Stimulated activated CD4-positive, alpha-beta T cell treated with anti-CD3 and anti-CD28 coated beads, Interleukin-12 subunit alpha, Interleukin-12 subunit beta, amount 100 ng/mL, for 48 hours (primary cell): ENCODE measurements around the gene SLBP.
"Not testable (repeated sequence)": the region's sequence is repeated elsewhere in the genome, so short reads cannot be mapped to it uniquely, and the experiment has no call there.

Source experiments
- DNase-seq, 3 donors: peaks; one replicate each; pipeline ENCODE4 v3.0.0-alpha.2; 2020; ENCODE audit warnings: low read depth in 2 of 3, low spot score in 1 of 3

Gene SLBP

DNA sequence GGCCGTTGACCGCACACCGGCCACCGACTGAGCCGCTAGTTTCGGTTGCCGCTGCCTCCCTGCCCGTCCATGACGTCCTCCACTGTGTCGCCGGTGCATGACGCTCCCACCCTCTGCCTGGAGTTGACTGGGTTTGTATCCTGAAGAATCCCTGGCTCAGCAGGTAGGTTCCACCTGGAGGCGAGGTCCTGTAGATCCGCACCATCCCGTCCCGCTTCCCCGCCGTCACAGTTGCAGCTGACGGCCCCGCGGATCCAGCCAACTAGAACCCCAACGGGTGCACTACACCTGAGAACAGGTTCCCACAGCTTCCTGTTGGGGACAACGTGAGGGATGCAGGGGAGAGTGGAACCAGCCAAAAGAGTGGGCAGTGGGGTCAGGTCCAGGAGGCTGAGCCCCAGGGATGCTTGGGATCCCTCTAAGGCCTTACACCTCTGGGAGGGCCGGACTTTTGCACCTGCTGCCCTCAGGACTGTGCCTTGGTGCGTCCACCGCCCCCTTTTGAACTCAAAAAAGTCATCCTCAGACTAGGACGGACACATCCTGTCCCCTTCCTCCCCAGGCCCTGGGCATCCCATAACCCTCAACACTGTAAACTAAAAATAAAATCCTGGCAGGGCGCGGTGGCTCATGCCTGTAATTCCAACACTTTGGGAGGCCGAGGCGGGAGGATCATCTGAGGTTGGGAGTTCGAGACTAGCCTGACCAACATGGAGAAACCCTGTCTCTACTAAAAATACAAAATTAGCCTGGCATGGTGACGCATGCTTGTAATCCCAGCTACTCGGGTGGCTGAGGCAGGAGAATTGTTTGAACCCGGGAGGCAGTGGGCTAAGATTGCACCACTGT, 1.1 kb upstream of the SLBP start:
- DNase-seq, result no peak

GRCh38 chr4:1711571-1712215, 426 bp downstream of the SLBP start:
- DNase-seq, result no peak

DNA sequence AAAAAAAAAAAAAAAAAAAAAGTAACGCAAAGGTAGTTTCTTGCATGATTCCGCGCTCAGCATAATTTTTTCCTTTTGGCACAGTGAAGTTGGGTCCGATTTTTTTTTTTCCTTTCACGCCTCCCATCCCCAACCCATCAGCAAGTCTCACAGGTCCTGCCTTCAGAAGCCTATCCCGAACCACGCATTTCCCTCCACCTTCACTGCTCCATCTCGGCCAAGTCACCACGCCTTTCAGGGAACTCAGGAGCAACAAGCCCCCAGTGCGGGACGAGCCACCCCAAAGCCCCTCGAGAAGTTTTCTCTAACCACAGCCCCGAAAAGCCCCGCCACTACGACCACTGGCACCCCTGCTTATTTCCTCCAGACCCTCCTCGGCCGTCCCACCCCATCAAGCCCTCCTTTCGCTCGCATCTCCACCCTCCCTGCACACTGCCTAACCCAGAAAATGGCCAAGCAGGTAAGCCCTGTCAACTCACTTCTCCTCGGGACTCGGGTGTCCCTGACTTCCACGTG, 1.0 kb downstream of the SLBP start:
- no peak for DNase-seq

DNA sequence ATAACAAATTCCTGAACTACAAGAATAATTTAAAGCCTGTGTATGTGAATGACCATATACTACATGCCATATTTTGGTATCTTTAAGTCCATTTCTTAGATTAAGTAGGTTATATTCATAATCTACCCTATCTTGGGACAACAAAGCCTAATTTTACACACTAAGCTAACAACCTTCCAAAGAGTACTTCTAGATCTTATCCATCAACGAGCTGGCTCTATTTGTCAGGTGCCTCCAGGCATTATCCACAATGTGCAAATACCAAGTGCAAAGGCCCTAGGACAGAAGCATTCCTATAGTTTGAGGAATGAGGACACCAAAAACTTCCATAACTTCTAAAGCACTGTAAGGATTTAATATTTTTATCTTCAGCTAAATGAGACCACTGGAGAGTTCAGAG, 3.5 kb downstream of the SLBP start:
- no peak for DNase-seq

DNA sequence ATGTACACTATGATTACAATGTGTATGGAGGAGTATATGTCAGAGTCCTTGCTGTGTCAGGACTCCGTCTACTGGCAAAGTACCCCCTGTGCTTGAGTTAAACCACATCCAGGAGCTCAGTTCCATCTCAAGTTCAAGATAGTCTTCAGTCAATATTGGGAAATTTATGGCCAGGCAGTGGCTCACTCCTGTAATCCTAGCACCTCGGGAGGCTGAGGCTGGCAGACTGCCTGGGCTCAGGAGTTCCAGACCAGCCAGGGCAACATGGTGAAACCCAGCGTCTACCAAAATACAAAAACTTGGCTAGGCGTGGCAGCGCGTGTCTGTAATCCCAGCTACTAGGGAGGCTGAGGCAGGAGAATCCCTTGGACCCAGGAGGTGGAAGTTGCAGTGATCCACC, 5.8 kb downstream of the SLBP start:
- no peak for DNase-seq

- DNase-seq, result no peak
Measured at GRCh38 chr4:1705732-1706131, 6.4 kb downstream of the SLBP start.

DNA sequence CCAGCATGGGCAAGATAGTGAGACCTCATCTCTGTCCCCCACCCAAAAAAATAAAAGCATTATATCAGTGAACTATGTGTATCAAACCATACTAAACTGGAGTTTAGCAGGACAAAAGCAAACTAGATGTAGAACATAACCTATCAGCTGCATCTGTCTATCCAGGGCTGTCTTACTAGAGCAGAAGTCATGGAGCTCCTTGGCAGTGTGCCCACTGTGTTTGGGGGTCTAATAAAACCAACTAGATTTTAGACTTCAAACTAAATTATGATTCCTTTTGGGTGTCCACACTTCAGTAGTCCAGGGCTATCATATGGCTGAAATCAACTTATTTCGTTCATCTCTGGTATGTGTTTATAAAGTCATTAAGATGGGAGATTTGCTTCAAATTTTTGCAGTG, 8.3 kb downstream of the SLBP start:
- DNase-seq, result no peak

DNA sequence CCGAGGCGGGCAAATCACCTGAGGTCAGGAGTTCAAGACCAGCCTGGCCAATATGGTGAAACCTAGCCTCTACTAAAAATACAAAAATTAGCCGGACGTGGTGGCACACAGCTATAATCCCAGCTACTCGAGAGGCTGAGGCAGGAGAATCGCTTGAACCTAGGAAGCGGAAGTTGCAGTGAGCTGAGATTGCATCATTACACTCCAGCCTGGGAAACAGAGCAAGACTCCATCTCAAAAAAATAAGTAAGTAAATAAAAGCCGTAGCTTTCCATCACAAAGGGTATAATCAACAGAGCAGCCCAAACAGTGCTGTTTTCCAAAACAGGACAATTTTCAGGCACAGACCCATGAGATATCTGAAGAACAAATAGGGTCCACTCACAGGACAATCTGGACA, 10.4 kb downstream of the SLBP start:
- not testable (repeated sequence) for DNase-seq

GRCh38 chr4:1695913-1696312, 16.2 kb downstream of the SLBP start:
- DNase-seq, result no peak

GRCh38 chr4:1693131-1693896, 18.8 kb downstream of the SLBP start:
- peak; percentile 59 to 73 (median 63) for DNase-seq

GRCh38 chr4:1691737-1692373, 20.3 kb downstream of the SLBP start:
- no peak for DNase-seq

GRCh38 chr4:1690698-1691097, 21.4 kb downstream of the SLBP start:
- no peak for DNase-seq

DNA sequence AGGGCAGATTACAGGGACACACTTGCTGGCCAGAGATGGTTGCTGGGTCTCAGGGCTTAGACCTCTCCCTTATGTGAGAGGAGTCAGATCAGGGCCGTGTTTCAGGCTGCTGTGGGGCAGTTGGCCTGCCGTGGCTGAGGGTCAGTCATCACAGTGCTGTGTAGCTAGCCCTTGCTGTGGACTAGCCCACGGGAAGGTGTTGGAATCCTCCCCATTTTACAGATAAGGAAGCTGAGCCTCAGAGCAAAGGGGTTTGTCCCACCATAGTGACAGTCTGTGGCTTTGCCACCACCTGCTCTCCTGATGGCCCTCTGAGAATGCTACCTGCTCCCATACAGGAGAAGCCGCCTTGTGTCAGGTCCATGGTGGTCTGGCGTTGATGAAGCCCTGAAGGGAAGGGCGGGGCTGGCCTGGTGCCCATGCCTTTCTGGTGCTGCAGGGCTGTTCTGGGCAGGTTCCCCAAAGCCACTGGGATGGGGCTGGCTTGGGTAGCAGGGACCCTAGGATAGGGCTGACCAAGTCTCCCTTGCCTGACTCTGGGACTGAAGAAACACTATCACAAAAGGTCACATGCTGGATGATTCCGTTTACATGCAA, 25.6 kb downstream of the SLBP start:
- no peak for DNase-seq

DNA sequence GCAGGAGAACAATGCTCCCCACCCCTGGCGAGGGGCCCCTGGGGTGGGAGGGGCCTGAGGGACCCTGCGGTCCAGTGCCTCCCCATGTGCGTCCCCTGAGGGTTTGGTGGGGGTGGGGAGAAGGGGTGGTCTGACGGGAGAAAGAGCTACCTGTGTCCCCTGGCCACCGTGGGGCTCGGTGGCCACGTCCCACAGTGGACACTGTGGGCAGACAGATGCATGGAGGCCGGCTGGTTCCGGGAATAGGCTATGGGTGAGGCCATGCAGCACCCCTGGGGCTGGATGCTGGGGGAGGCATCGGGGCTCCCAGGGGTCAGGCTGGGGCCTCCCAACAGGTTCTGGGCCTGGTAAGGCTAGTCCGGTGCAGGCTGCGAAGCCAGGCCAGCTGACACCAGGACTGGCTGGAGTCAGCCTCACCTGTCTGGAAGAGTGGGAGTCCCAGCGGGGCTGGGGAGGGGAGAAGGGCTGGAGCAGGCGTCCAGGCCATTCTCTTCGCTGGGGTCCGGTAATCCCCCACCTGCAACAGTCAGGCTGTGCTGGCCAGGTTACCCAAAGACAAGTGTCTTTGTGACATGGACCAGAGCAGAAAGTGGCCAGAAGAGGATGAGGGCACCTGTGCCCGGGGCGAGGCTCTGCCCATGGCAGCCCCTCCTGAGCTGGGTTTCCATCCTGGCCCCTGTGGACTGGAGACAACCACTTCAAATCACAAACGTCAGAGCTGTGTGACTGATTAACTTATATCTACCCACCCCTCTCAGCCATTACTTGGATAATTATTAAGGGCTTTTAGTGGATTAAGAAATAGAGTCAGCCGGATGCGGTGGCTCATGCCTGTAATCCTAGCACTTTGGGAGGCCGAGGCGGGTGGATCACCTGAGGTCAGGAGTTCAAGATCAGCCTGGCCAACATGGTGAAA, 26.6 kb downstream of the SLBP start:
- DNase-seq, result no peak

GRCh38 chr4:1684506-1685234, 27.4 kb downstream of the SLBP start:
- DNase-seq, result peak in 2 of 3 donors; percentile 88 to 96

- DNase-seq, result peak in 1 of 3 donors; percentile 91
Measured at GRCh38 chr4:1683736-1684505, 28.2 kb downstream of the SLBP start, which contains the start of gene FAM53A. FAM53A (minus strand) TSS chr4:1684313; CDS start chr4:1668741, 15,572 bp downstream.

DNA sequence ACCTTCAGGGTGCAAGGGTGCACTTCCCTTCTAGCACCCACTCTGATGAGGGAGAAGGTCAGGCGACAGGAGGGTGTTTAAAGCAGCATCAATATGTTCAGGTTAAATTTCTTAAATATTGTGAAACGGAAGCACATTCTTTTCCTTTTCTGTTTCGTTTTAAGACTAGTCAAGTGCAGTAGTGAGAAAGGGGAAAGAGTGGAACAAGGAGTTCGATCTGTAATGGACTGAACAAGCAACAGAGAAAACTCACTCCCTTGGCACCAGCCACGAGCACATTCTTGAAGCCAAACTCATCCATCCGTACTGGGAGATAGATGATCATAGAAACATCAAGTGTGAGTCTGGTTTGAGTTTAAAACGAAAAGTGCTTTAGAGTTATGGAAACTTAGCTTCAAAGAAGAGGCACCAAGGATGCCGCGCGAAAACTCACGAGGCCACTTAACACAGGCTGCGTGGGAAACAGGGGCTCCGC, 28.8 kb downstream of the SLBP start:
- DNase-seq, result no peak

DNA sequence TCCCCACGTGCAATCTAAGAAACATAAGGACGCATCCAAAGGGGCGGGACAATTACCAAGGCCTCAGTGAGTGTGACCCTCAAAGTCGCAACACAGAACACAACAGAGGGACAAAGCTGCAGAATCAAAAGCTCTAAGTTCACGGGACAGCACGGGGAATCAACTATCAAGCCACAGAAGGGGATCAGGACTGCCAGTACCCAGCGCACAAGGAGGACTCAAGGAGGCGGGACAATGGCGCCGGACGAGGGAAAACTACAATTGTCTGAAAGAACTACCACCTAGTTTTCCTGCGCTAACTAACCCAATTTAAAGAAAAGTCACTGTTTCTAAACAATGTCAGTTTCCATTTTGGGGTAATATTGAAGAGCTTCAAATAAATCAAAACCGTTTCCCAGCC, 29.3 kb downstream of the SLBP start:
- DNase-seq, result no peak
